HG03025 (cell line): ENCODE results near the gene ZNF423.

Experiments
- ATAC-seq: cut with Tn5 transposase; IDR thresholded peaks from one replicate; pipeline ENCODE4 v1.9.1; 2021; ENCODE audit warnings: mild to moderate bottlenecking, moderate library complexity; ENCODE audit not compliant: unreplicated experiment, low FRiP score

The ZNF423 gene

DNA sequence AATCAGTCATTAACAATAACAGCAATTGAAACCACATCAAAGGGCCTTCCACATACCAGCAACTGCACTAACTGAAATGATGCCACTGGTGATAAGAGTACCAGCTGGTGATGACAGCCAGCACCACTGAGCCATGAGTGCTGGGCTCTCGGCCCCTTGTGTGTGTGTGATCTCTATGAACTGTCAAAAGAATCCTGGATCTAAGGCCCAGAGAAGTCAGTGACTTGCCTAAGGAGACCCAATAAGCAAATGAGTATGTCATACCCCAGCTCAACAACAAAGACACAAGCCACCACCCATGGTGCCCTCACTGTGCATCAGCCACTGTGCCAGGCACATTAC, 220.9 kb downstream of the ZNF423 start:
- ATAC-seq, result no peak

GRCh38 chr16:49634235-49635008, 221.5 kb downstream of the ZNF423 start:
- no peak for ATAC-seq

DNA sequence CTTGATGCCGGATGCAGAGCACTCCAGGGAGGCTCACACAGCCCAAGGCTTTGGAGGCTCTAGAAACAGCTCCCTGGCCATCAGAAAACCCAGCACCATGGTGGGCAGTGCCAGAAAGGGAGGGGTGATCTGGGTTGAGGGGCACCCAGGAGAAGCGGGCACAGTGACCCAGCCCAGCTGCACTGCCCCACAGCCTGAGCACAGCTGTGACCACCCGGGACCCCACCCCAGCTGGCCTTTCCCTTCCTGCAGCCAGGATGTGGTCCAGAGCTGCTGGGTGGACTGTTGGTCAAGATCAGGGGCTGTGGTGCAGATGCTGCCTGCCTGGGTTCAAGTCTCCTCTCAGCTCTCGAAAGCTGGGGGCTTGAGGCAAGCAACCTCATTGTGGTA, 223.1 kb downstream of the ZNF423 start:
- ATAC-seq, result no peak

GRCh38 chr16:49632086-49632794, 223.7 kb downstream of the ZNF423 start:
- no peak for ATAC-seq

DNA sequence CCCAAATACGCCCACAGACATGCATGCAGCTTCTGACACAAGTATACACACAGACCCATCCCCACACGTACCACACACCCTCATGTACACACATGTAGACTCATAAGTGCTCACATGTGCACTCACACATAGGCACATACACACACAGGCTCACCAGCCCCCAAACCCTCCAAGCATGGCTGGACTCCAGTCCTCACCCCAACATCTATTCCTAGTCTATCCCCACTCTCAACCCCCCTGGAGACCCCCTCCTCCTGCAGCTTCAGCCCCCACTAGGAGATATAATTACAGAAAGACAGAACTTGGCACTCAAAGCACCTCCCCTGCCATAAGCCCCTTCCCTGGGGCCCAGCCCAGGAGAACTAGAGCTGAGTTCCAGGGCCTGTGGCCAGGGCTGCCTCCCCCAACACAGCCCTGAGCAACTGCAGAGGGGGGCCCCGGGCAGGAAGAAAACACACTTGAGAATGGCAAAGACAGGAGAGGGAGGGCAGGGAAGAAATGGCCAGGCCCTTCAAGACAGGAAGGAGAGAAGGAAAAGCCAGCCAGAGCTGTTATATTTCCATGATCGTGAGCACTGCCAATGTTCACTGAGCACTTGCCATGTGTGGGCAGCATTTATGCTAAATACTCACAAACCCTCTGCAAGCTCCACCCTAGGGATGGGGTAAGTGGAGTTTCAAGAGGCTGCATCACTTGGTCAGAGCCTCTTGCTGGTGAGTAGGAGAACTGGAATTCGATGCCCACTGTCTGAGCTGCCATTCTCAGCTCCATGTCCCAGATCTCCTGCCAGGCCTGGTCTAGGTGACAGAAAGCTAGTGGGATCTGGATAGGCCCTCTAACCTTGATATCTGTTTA, 224.5 kb downstream of the ZNF423 start:
- no peak for ATAC-seq

DNA sequence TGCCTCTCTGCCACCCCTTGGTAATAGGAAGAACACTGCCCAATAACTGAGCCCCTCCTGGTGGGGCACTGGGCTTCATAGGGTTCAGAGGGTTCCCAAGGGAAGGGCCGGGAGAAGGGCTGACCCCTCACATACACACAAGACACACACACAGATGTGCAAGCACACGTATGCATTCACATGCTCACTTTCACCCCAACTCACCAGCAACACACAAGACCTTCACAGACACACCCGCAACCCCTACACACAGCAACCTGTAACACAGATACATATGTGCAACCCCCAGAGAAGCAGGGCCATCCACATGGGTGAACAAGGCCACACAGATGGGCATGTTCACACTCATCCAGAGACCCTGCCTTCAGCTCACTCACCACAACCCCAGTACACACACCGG, 225.1 kb downstream of the ZNF423 start:
- ATAC-seq, result no peak

DNA sequence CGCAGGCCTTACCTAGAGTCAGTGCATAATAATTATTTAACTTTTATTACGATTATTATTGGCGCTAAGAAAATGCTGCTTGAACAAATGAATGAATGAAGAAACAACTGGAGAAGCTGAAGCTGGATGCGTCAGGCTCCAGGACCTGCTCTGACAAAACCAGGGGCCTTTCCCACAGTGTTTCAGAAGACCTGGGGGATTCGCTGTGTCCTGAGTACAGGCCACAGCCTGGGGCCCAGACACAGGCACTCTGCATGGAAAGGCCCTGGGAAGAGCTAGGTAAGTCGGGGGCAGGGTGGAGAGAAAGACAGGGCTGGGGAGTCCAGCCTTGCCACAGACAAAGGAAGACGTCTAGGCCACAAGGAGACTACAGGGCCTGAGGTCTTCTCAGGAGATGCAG, 226.1 kb downstream of the ZNF423 start:
- no peak for ATAC-seq

DNA sequence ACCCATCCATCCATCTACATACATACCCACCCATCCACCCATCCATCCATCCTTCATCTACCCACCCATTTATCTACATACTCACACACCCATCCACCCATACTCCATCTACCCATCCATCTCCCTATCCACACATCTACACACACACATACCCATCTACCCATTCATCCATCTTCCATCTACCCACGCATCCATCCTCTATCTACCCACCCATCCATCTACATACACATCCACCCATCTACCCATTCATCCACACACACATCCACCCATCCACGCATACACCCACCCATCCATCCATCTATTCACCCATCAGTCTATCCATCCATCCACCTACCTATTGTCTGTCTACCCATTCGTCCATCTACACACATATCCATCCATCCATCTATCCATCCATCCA, 227.8 kb downstream of the ZNF423 start:
- ATAC-seq, result no peak

GRCh38 chr16:49625311-49626065, 230.4 kb downstream of the ZNF423 start:
- ATAC-seq, result no peak

- no peak for ATAC-seq
Observed at GRCh38 chr16:49623501-49624266, 232.2 kb downstream of the ZNF423 start.

DNA sequence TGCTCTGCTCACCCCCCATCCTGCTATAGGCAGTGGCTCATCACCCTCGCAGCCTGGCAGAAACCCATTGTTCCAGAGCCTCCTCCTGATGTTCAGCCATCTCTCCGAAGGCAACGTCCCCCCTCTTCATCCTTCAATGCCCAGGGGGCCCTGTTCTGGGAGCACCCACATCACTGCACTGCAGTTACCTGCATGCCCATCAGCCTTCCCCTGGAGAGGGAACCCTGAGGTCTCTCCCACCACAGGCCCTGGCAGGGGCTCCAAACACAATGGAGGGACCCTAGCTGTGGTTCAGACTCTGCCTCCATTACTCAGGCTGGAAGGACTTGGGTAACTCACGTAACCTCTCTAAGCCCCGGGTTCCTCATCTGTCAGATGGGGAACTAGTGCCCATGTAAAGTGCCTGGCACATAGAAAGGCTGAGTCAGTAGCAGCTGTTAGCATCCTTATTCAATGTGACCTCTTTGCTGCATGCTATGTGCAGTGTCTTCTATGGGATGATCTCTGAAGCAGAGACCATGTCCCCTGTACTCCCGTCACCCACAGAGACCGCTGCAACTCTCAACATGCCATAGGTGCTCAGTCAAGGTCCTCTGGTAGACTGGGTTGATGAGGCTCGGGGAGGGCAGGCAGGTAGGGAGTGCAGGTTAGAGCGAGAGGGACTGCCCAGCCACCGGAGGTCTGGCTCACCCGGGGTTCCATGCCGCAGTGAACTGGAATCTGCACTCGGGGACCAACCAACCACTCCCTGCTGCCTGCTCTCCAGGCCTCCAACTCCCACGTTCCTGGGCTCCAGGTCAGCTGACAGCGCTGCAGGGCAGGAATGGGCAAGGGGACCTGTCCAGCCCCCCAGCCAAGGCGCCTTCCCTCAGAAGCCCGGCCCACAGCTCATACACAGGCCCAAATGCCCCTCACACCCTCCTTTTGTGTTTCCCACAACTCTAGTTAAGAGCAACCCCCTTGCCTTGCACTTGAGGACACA, 233.2 kb downstream of the ZNF423 start:
- no peak for ATAC-seq

- ATAC-seq, result no peak
Observed at GRCh38 chr16:49622084-49622390, 233.9 kb downstream of the ZNF423 start.

GRCh38 chr16:49621241-49622083, 234.4 kb downstream of the ZNF423 start:
- ATAC-seq, result no peak

DNA sequence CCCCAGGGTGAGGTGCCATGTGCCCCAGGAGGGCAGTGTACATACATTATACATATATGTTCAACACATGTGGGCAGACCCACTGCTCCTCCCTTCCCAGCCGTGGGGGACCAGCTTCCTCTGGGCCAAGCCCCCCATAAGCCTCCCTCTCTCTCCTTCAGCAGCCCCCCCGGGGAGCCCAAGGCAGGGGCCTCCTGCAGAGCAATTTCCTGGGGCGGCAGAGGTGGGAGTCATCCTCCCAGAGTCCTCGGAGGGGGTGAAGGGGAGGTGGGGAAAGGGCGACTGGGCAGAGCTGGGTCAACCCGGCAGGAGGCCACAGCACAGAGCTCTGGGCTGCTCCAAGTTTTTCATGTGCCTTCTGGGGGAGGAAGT, 235.1 kb downstream of the ZNF423 start:
- no peak for ATAC-seq

DNA sequence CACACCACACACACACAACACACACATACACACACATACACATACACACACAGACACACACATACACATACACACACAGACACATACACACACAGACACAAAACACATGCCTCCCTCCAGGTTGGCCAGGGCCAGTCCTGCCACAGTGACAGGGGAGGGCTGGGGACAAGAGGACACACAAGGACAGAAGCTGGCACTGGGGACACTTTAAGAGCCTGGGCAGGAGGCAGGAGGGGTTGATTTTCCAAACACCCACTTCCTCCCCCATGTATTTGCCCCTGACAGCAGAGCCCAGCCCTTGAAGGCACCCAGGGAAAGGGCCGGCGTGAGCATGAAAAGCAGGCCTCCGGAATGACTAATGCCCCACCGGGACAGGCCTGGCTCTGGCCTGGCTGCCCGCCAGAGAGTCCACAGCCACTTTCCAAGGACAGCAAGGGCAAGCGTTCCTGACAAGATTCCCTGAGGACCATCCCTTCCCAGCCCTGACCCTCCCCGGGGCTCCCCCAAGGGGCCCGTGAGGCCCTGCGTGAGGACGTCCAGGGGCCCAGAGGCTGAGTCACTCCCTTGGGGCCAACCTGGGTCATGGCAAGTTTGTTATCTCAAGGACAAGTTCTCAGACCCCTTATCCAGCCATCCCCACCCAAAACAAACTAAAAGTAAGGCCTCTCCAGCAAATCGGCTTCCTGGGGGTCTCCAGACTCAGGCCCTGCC, 235.6 kb downstream of the ZNF423 start:
- no peak for ATAC-seq

- ATAC-seq, result no peak
Observed at GRCh38 chr16:49619811-49620157, 236.1 kb downstream of the ZNF423 start.

- ATAC-seq, result no peak
Observed at GRCh38 chr16:49618955-49619354, 237.0 kb downstream of the ZNF423 start.
